IPS-18c (cell line): ENCODE results near the gene SAYSD1.
"Not testable (repeated sequence)": the region's sequence is repeated elsewhere in the genome, so short reads cannot be mapped to it uniquely, and the experiment has no call there.

Experiments
- H3K4me3 ChIP-seq: 2 replicates; pipeline ENCODE4 v1.7.0; 2013; ENCODE audit warnings: low read depth, mild to moderate bottlenecking, low read length, moderate library complexity; ENCODE audit not compliant: insufficient read depth
- H3K9me3 ChIP-seq: one replicate; pipeline ENCODE4 v1.6.1; 2013; ENCODE audit warnings: mild to moderate bottlenecking, low read length, moderate library complexity; ENCODE audit not compliant: control insufficient read depth, insufficient read depth

The SAYSD1 gene, protein sequence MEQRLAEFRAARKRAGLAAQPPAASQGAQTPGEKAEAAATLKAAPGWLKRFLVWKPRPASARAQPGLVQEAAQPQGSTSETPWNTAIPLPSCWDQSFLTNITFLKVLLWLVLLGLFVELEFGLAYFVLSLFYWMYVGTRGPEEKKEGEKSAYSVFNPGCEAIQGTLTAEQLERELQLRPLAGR

DNA sequence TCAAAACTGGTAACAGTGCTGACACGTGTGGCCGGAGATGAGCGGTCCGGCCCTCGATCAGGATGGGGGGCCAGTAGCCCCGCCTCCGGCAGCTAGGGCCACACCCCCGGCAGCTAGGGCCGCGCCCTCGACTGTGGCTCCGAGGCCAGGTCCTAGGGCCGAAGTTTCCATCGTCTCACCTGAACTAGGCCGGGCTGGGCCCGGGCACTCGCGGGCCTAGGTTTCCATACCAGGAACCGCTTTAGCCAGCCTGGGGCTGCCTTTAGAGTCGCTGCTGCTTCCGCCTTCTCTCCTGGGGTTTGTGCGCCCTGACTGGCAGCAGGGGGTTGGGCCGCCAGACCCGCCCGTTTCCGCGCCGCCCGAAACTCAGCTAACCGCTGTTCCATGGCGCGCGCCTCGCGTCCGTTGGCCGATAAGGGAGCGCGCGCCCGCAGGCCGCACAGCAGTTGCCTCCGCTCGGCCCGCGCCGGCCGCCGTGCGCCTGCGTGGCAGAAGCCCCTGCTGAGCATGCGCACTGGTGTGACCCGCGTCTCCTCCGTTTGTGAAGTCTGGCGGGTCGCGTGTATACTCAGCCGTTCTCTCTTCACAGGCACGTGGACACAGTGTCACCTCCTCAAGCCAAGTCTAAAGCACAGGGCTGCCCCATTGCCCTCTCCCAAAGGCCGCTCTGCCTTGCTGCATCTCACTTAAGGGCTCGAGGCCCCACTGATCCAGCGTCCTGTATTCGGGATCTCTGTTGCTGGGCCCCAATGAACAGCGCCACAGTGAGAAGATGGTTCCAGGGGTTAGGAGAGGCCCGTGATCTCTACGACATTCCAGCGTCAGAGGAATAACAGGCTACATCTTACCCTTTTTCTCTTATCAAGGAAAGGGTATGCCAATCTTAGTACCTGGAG is at the start of gene SAYSD1:
SAYSD1 (minus strand) TSS at position 483 of the 896 bp plus-strand sequence; CDS start at position 386, 97 bp downstream.
- peak within 1 kb of the TSS; percentile 82 for H3K4me3 ChIP-seq
- no peaks in the 10 kb centered on the region for H3K9me3 ChIP-seq

DNA sequence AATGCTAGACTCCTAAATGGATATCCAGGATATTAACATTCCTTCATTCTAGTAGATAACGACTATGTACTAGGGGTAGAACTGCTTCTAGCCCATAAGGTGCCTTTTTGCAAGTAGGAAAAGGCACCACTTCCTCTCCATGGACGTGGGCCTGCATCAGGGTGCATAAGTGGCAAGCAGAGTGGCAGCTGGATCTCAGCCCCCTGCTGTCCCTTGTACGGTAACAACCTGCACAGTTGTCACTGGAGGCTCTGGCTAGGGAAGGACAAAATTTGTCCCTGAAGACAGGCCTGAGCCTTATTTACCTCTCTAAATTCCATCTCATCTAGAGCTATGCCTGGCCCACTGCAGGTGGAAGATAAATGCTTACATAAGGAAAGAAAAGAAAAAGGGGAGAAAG is 42.5 kb upstream of the SAYSD1 start:
- Histone ChIP-seq H3K9me3 (no peaks in the 10 kb centered on the region), H3K4me3 (no peak overlapping the region)

DNA sequence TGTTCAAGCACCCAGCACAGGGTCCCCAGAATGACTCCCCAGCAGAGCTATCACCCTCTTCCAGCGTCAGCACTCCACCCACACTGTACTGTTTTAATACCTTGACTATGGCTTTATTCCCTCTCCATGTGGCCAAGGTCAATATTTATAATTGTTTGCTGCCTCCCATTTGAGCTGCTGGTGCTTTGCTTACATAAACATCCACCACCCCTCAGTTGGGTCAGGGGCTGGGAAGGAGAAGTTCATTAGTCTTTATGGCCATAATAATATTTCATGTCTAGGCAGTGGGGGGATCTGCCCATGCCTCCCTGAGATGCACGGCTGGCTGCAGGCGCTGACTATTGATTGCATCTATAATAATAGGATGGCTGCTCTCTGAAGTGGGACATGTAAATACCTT is 41.8 kb upstream of the SAYSD1 start:
- no peak overlapping the region for H3K4me3 ChIP-seq
- H3K9me3 ChIP-seq, result no peaks in the 10 kb centered on the region

DNA sequence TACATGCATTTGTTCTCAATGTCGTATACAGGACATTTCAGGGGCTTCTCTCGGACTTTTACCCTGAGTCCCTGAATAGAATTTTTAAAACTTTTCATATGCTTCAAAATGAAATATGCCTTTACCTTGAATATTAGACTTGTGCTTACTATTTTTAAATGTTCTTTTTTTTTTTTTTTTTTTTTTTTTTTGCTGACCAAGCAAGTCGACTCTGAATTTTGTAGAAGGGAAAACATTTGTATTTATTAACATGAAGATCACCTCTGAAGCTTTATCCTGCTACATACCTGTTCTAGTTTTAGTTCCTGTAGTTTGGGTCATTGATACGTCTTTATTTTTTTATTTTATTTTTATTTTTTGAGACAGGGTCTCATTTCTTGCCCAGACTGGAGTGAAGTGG is 39.7 kb upstream of the SAYSD1 start:
- H3K4me3 ChIP-seq, result no peak overlapping the region
- H3K9me3 ChIP-seq, result no peaks in the 10 kb centered on the region

DNA sequence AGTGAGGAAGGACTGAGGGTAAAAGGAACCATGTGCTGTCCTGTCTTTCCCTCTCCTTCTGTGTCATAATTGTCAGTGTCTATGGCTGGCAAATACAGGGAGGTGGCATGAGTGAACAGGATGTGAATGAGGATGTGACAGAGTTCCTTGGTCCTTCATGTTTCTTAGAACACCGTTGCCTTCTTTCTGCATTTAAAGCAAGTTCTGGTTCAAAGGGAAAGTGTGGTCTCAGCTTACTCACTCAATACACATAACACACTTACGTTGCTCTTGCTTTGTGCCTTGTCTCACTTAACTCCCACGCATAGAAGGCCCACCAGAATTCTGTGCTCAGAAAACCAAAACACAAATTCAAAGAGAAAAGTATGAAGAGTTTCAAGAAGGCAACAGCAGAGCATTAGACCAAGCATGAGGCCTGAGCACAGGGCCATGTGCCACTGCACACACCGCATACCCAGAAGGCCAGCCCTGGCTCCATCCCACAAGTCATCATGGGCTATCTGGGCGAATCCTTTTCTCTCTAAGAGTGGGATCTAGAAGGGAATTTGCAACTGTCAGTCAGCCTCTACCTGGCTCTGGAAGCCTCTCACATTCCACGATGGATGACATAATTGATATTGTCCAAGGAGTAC is 38.9 kb upstream of the SAYSD1 start:
- Histone ChIP-seq H3K9me3 (no peaks in the 10 kb centered on the region), H3K4me3 (no peak overlapping the region)

DNA sequence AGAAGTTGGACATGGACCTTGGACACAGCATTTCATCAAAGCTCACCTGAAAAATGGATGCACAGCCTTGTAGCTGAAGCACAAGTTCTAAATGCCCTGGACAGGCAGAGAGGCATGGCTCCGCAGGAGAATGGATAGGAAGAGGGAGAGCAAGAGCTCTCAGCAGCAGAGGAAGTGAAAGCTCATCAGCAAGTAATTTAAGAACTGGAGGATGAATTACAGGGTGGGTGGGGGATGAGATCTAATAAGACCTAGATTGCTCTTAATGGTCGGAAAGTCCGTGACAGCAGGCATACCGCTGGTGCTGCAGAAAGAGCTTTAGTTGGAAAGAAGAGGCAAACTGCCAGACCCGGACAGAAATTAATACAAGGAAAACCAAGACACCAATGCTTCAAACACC is 37.3 kb upstream of the SAYSD1 start:
- no peaks in the 10 kb centered on the region for H3K9me3 ChIP-seq
- H3K4me3 ChIP-seq, result no peak overlapping the region

DNA sequence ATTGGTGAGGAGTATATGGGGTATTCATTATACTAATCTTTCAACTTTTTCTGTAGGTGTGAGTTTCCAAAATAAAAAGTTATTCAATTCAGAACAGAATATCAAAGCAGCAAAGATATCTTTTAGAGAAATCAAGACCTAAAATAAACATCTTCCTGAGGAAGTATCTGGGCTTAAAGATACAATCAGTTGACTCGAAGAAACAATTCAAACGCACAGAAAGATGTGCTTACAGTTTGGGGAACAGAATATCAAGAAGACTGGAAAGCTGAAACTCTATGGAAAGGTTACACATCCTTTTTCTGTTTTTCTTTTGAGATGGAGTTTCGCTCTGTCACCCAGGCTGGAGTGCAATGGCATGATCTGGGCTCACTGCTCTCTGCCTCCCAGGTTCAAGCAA is 36.2 kb upstream of the SAYSD1 start:
- Histone ChIP-seq H3K4me3 (no peak overlapping the region), H3K9me3 (no peaks in the 10 kb centered on the region)

DNA sequence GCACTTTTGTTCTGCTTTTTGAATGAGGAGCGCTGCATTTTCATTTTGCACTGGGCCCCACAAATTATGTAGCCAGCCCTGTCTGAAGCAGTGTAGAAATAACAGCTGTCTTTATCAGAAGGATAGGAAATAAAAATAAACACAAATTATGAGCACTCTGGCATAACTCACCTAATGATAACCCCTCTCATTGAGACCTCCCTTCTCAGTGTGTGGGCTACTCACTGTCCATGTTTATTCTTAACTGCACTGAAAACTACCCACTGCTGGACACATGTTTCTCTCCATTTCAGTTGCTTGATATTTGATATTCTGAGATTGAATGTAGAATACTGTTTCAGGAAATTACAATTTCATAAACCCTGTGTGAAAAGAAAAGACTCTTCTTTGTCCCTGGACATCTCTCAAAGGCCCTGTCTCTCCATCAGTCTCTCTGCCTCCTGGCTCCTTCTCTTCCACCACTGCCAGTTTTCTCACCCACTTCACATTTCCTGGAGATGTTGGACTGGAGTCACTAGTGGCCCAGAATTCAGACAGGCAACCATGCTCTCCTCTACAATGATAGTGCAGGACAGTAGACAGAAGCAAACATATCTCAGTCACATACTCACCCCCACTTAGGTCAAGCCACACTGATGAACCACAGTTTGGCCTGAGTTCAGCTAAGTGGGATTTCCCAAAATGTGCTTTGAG is 29.6 kb upstream of the SAYSD1 start:
- H3K4me3 ChIP-seq, result no peak overlapping the region
- H3K9me3 ChIP-seq, result no peaks in the 10 kb centered on the region

DNA sequence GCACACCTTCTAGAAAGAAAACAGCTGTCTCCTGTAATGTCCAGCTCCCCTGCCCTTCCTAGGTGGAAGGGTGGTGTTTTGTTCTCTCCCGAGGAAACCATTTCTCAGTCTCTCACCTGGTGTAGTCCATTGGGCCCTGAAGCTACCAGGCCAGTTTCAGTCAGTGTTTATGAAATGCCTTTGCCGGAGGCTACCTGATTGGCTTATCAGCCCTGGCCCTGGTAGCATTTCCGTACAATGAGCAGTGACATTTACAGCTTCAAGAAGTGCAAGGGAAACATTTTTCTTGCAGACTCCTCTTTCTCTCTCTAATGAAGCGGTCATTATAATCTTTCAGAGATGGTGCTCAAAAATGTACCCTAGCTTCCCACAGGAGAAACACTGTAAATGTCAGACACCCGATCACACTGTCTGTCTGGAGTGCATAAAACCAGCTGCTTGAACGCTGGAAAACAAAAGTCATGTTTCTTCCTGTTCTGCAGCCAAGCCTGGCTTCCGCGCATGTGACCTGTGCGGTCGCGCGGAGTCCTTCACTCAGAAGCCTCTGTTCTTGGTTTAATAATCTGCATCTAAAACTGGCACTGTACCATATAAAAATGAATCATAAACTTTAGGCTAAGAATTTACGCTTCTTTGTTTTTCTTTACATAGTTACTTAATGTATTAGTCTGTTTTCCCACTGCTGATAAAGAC is 28.4 kb upstream of the SAYSD1 start:
- no peak overlapping the region for H3K4me3 ChIP-seq
- H3K9me3 ChIP-seq, result no peaks in the 10 kb centered on the region

DNA sequence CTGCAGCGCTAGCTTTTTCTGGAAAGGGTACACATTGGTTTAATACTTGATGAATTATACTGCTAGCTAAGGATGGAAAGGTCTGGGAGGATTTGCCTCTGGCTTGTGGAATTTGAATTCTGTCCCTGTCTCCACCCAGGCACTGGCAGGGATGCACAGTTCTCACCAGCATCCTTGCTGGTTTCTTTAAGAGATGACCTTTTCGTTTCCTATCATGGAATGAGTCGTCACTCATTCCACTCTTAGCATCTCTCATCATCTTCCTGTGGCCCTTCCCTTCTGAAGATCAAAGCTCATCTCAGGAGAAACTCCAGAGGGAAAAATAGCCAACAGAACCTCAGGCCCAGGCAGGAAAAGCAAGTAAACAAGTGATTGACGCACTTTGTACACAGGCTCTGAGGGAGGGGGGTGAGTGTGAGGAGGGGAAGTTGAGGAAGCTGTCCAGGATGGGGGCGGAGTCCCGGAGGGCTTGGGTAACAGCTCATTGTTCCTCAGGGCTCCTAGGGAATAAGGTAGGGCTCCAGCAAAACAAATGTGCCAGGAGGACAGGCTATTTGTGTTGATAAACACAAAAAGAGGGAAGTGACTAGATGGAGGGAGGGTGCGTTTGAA is 25.7 kb upstream of the SAYSD1 start:
- Histone ChIP-seq H3K9me3 (no peaks in the 10 kb centered on the region), H3K4me3 (no peak overlapping the region)

DNA sequence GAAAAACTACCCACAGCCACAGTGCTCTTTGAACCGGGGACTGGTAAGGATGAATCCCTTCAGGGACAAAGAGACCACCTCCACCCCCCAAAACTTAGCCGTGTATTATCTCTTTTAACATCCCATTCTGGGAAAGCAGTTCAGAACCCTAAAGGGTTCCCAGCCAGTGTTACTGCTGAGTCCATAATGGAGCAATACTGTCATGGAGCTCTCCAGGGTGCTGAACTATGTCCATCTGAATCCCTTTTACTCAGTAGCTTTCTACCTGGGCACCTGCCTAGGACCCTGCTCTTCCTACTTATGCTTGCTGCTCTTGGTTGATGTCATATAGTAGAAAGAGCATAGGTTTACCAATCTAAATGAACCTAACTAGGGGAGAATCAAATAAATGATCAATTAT is 22.3 kb upstream of the SAYSD1 start:
- Histone ChIP-seq H3K4me3 (no peak overlapping the region), H3K9me3 (no peaks in the 10 kb centered on the region)

DNA sequence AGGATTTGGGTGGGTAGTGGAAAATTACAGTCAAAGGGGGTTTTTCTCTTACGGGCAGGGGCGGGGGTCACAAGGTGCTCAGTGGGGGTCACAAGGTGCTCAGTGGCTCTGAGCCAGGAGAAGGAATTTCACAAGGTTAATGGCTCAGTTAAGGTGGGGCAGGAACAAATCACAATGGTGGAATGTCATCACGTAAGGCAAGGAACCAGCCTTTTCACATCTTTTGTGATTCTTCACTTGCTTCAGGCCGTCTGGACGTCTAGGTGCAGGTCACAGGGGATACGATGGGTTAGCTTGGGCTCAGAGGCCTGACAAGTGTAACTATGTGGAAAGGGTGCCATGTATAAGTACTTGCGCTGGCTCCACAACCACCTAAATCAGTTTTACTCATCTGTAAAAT is 21.2 kb upstream of the SAYSD1 start:
- not testable (repeated sequence) for H3K4me3 ChIP-seq, H3K9me3 ChIP-seq

DNA sequence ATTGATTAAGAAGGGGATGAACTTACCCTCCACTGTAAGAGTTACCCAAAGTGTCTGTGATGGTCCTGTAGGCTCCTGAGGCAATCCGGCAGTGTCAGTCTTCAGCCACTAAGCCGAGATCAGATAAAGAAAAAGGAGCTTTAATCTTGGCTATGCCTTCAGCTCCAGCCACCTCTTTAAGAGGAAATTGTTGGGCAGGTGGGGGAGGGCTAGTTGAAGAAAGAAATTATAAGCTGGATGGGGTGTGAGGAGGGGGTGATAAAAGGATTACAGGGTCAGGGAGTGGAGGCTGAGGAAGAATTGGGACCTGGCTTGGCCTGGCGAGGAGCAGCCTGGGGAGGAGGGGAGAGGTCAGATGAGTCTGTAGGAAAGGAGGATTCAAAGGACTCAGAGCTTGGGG is 19.8 kb upstream of the SAYSD1 start:
- H3K9me3 ChIP-seq, H3K4me3 ChIP-seq: not testable (repeated sequence)

DNA sequence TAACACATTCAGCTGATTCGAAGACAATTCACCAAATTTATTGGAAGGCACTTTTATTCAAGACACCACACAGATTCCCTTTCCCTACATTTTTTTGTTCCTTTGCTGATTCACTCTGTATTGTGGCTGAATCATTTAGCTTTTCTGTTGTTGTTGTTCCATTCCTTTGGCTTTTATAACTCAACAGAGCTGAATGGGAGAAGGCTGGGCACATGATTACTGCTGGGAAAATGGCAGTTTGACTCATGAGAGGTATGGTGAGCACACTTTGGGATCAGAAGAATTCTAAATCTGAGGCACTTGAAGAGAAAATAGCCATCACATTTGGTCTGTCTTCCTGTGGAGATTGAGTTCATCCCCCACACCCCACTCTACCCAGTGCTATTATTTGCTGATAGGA is 15.7 kb upstream of the SAYSD1 start:
- H3K9me3 ChIP-seq, result no peaks in the 10 kb centered on the region
- no peak overlapping the region for H3K4me3 ChIP-seq

DNA sequence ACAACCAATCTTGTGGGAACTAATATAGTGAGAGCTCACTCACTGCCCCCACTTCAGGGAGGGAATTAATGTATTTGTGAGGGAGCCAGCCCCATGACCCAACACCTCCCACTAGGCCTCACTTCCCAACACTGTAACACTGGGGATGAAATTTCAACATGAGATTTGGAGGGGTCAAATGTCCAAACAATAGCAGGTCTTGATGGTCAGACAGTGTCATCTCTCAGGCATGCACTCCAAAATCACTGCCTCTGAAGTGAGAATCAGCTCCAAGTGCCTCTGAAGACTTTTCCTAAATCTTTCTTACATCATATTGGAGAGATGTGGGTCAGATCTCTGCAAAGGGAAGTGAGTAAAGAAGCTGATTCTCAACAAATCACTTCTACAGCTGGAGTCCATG is 13.8 kb upstream of the SAYSD1 start:
- no peaks in the 10 kb centered on the region for H3K9me3 ChIP-seq
- H3K4me3 ChIP-seq, result no peak overlapping the region

DNA sequence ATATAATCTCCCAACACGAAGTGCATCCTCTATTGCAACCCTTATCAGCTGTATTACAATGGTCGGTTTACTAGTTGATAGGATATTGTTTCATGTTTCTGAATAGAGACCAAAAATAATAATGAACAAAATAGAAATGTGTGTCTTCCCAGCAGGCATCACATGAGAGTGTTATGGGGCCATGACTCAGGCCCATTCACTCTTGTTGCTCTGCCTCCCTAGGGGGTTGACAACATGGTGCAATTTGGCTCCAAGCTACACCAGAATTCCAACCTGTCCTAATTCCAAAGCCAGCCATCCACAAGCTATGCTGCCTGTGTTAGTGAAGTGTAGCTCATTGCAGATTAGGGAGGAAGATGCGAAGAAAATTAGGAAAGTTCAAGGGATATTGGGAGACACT is 13.1 kb upstream of the SAYSD1 start:
- no peak overlapping the region for H3K4me3 ChIP-seq
- no peaks in the 10 kb centered on the region for H3K9me3 ChIP-seq

DNA sequence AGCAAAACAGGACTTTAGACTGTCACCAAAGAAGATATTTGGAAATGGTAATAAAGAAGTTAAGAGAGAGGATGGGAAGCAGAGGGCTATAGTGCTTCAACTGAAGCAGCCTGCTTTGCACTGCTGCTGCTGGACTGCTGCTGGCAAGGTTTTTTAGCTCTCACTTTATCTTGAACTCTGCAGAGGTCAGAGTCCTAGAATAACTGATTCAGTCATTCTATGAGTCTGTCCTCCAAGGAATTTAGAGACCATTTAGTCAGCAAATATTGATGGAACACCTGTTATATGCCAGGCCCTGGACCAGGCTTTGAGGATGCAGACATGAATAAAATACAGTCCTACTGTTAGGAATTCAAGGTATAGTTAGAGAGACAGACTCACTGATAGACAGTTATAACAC is 9.1 kb upstream of the SAYSD1 start:
- Histone ChIP-seq H3K4me3 (no peak overlapping the region), H3K9me3 (no peaks in the 10 kb centered on the region)
